ENCODE measurements around the gene PIK3CD.
"Not testable (repeated sequence)": the region's sequence is repeated elsewhere in the genome, so short reads cannot be mapped to it uniquely, and the experiment has no call there.

The PIK3CD gene

GRCh38 chr1:9744106-9744799 is 92.7 kb downstream of the PIK3CD start:
- no peak for DNase-seq

- no peak for DNase-seq
Observed at GRCh38 chr1:9746211-9746610, 94.7 kb downstream of the PIK3CD start.

- no peak for DNase-seq
Observed at GRCh38 chr1:9746651-9747050, 95.1 kb downstream of the PIK3CD start.

GRCh38 chr1:9748391-9748790 is 96.9 kb downstream of the PIK3CD start:
- DNase-seq, result not testable (repeated sequence)

GRCh38 chr1:9749361-9749760 is 97.8 kb downstream of the PIK3CD start:
- DNase-seq, result no peak

- no peak for DNase-seq
Observed at GRCh38 chr1:9751971-9752370, 100.4 kb downstream of the PIK3CD start.

- no peak for DNase-seq
Observed at GRCh38 chr1:9753121-9753531, 101.6 kb downstream of the PIK3CD start.

- no peak for DNase-seq
Observed at GRCh38 chr1:9755441-9755995, 104.0 kb downstream of the PIK3CD start.

GRCh38 chr1:9758559-9759121 is 107.1 kb downstream of the PIK3CD start:
- DNase-seq, result no peak

- no peak for DNase-seq
Observed at GRCh38 chr1:9759939-9760338, 108.4 kb downstream of the PIK3CD start.

- no peak for DNase-seq
Observed at GRCh38 chr1:9760824-9761223, 109.3 kb downstream of the PIK3CD start.

- no peak for DNase-seq
Observed at GRCh38 chr1:9761855-9762254, 110.3 kb downstream of the PIK3CD start.

GRCh38 chr1:9762446-9762845 is 110.9 kb downstream of the PIK3CD start:
- not testable (repeated sequence) for DNase-seq

- no peak for DNase-seq
Observed at GRCh38 chr1:9763914-9764313, 112.4 kb downstream of the PIK3CD start.

- DNase-seq, result no peak
Observed at GRCh38 chr1:9764550-9764949, 113.0 kb downstream of the PIK3CD start.

GRCh38 chr1:9766759-9767442 is 115.4 kb downstream of the PIK3CD start:
- no peak for DNase-seq

- no peak for DNase-seq
Observed at GRCh38 chr1:9767964-9768668, 116.6 kb downstream of the PIK3CD start.

GRCh38 chr1:9768983-9769382 is 117.5 kb downstream of the PIK3CD start:
- DNase-seq, result no peak

GRCh38 chr1:9770298-9770697 is 118.8 kb downstream of the PIK3CD start:
- no peak for DNase-seq

GRCh38 chr1:9774712-9775679 is 123.5 kb downstream of the PIK3CD start:
- no peak for DNase-seq

- no peak for DNase-seq
Observed at GRCh38 chr1:9776685-9777084, 125.2 kb downstream of the PIK3CD start.

Measured in SIG-M5 (cell line).